T-helper 17 cell (primary cell): ENCODE results near the gene GCNT2. TPM values are rescaled to one million over a fixed set of nuclear protein-coding genes. Genes with fewer than 3 reads are reported as not detected.

Source experiments
- ATAC-seq: fragments of 150-1000 bp; cut with Tn5 transposase; 2 replicates; pipeline ENCODE4 v1.10.0; 2021; ENCODE audit warnings: mild to moderate bottlenecking, moderate library complexity
- DNase-seq, 3 donors: peaks; one replicate each; pipeline versions ENCODE4 v3.0.0 to v3.0.0-alpha.2; 2020 to 2021
- H3K9me3 ChIP-seq: one replicate; pipeline ENCODE4 v1.7.0; 2013; ENCODE audit warnings: low read length, mild to moderate bottlenecking; ENCODE audit not compliant: control insufficient read depth, poor library complexity, severe bottlenecking
- H3K27ac Mint-ChIP-seq: one replicate; pipeline ENCODE4 v1.8.0; 2022; ENCODE audit warnings: mild to moderate bottlenecking, moderate library complexity, mixed read lengths
- H3K27me3 Mint-ChIP-seq: one replicate; pipeline ENCODE4 v1.8.0; 2022; ENCODE audit warnings: mixed read lengths
- H3K36me3 Mint-ChIP-seq: one replicate; pipeline ENCODE4 v1.8.0; 2022; ENCODE audit warnings: low read depth, mixed read lengths
- H3K4me1 Mint-ChIP-seq: one replicate; pipeline ENCODE4 v1.8.0; 2022; ENCODE audit warnings: mild to moderate bottlenecking, mixed read lengths
- H3K4me3 Mint-ChIP-seq: one replicate; pipeline ENCODE4 v1.8.0; 2022; ENCODE audit warnings: mild to moderate bottlenecking, moderate library complexity, mixed read lengths
- total RNA-seq, 4 donors: library from RNA in 2 of 4; stranded (reverse) in 2 of 4; gene quantifications; one replicate each; pipeline ENCODE4 v1.2.3 and lab custom pipeline; 2022 to 2026

GCNT2 gene
- total RNA-seq, 2 donors from 2014 or later, result 2.9 to 4.0 TPM

- H3K27ac Mint-ChIP-seq, result no peak overlapping the region
- DNase-seq, result no peak
- no peaks in the 10 kb centered on the region for H3K9me3 ChIP-seq
- ATAC-seq, result no peak
- H3K4me1 Mint-ChIP-seq, result peaks cover 11% of the 10 kb centered on the region
- peaks cover 2% of the 10 kb centered on the region for H3K36me3 Mint-ChIP-seq
- H3K4me3 Mint-ChIP-seq, result no peak overlapping the region
- no peaks in the 10 kb centered on the region for H3K27me3 Mint-ChIP-seq
Measured at GRCh38 chr6:10582774-10583508, 61.8 kb downstream of the GCNT2 start.

GRCh38 chr6:10583509-10583901 is 62.4 kb downstream of the GCNT2 start:
- no peaks in the 10 kb centered on the region for H3K9me3 ChIP-seq
- Mint-ChIP-seq H3K27me3 (no peaks in the 10 kb centered on the region), H3K36me3 (peaks cover 2% of the 10 kb centered on the region), H3K4me3 (no peak overlapping the region), H3K27ac (no peak overlapping the region), H3K4me1 (peaks cover 11% of the 10 kb centered on the region)
- ATAC-seq (no peak), DNase-seq (no peak)

GRCh38 chr6:10584607-10585006 is 63.5 kb downstream of the GCNT2 start:
- Mint-ChIP-seq H3K4me3 (no peak overlapping the region), H3K4me1 (peaks cover 11% of the 10 kb centered on the region), H3K27ac (no peak overlapping the region), H3K36me3 (peaks cover 2% of the 10 kb centered on the region), H3K27me3 (no peaks in the 10 kb centered on the region)
- ATAC-seq (no peak), DNase-seq (no peak)
- H3K9me3 ChIP-seq, result no peaks in the 10 kb centered on the region

GRCh38 chr6:10585209-10585845 is 64.2 kb downstream of the GCNT2 start:
- peaks cover under 1% of the 10 kb centered on the region for H3K36me3 Mint-ChIP-seq
- H3K4me3 Mint-ChIP-seq, result no peak overlapping the region
- no peak for ATAC-seq
- H3K4me1 Mint-ChIP-seq, result peaks cover 11% of the 10 kb centered on the region
- H3K27me3 Mint-ChIP-seq, result no peaks in the 10 kb centered on the region
- no peaks in the 10 kb centered on the region for H3K9me3 ChIP-seq
- no peak overlapping the region for H3K27ac Mint-ChIP-seq
- no peak for DNase-seq

- no peak for ATAC-seq
- H3K4me3 Mint-ChIP-seq, result no peak overlapping the region
- H3K36me3 Mint-ChIP-seq, result no peaks in the 10 kb centered on the region
- H3K9me3 ChIP-seq, result no peaks in the 10 kb centered on the region
- no peaks in the 10 kb centered on the region for H3K27me3 Mint-ChIP-seq
- H3K27ac Mint-ChIP-seq, result no peak overlapping the region
- peaks cover 11% of the 10 kb centered on the region for H3K4me1 Mint-ChIP-seq
- DNase-seq, result no peak
Measured at GRCh38 chr6:10586302-10586701, 65.2 kb downstream of the GCNT2 start.

- Mint-ChIP-seq H3K4me3 (no peak overlapping the region), H3K4me1 (peaks cover 11% of the 10 kb centered on the region), H3K27ac (no peak overlapping the region), H3K27me3 (no peaks in the 10 kb centered on the region), H3K36me3 (no peaks in the 10 kb centered on the region)
- H3K9me3 ChIP-seq, result no peaks in the 10 kb centered on the region
- DNase-seq (no peak), ATAC-seq (no peak)
Measured at GRCh38 chr6:10587656-10588406, 66.7 kb downstream of the GCNT2 start.

GRCh38 chr6:10588562-10589428 is 67.6 kb downstream of the GCNT2 start:
- no peak overlapping the region for H3K27ac Mint-ChIP-seq
- ATAC-seq (no peak), DNase-seq (no peak)
- no peak overlapping the region for H3K4me3 Mint-ChIP-seq
- H3K9me3 ChIP-seq, result no peaks in the 10 kb centered on the region
- H3K27me3 Mint-ChIP-seq, result no peaks in the 10 kb centered on the region
- peaks cover 6% of the 10 kb centered on the region for H3K4me1 Mint-ChIP-seq
- no peaks in the 10 kb centered on the region for H3K36me3 Mint-ChIP-seq

GRCh38 chr6:10589429-10589727 is 68.2 kb downstream of the GCNT2 start:
- H3K9me3 ChIP-seq, result no peaks in the 10 kb centered on the region
- H3K27me3 Mint-ChIP-seq, result no peaks in the 10 kb centered on the region
- ATAC-seq (no peak), DNase-seq (no peak)
- no peak overlapping the region for H3K4me3 Mint-ChIP-seq
- peaks cover 4% of the 10 kb centered on the region for H3K4me1 Mint-ChIP-seq
- no peaks in the 10 kb centered on the region for H3K36me3 Mint-ChIP-seq
- H3K27ac Mint-ChIP-seq, result no peak overlapping the region

- no peaks in the 10 kb centered on the region for H3K36me3 Mint-ChIP-seq
- DNase-seq, result no peak
- H3K9me3 ChIP-seq, result no peaks in the 10 kb centered on the region
- H3K4me1 Mint-ChIP-seq, result peaks cover 5% of the 10 kb centered on the region
- H3K27ac Mint-ChIP-seq, result no peak overlapping the region
- H3K4me3 Mint-ChIP-seq, result no peak overlapping the region
- ATAC-seq, result no peak
- H3K27me3 Mint-ChIP-seq, result no peaks in the 10 kb centered on the region
Measured at GRCh38 chr6:10589983-10590382, 68.8 kb downstream of the GCNT2 start.

GRCh38 chr6:10591422-10592160 is 70.4 kb downstream of the GCNT2 start:
- Mint-ChIP-seq H3K4me3 (no peak overlapping the region), H3K36me3 (no peaks in the 10 kb centered on the region), H3K4me1 (peaks cover 2% of the 10 kb centered on the region), H3K27ac (no peak overlapping the region), H3K27me3 (no peaks in the 10 kb centered on the region)
- ATAC-seq (no peak), DNase-seq (no peak)
- H3K9me3 ChIP-seq, result no peaks in the 10 kb centered on the region

GRCh38 chr6:10595731-10596664 is 74.8 kb downstream of the GCNT2 start:
- ATAC-seq, result no peak
- no peaks in the 10 kb centered on the region for H3K27me3 Mint-ChIP-seq

More at GRCh38 chr6:10595731-10596664, 74.8 kb downstream of the GCNT2 start:
- Mint-ChIP-seq H3K27ac (no peak overlapping the region), H3K4me1 (peaks cover 6% of the 10 kb centered on the region), H3K4me3 (no peak overlapping the region), H3K36me3 (no peaks in the 10 kb centered on the region)
- no peak for DNase-seq
- H3K9me3 ChIP-seq, result no peaks in the 10 kb centered on the region
